Neural cell (in vitro differentiated cells): Measurements from ENCODE around the gene LAPTM5. TPM values are rescaled to one million over a fixed set of nuclear protein-coding genes. Genes with fewer than 3 reads are reported as not detected.
"Not testable (repeated sequence)": the region's sequence is repeated elsewhere in the genome, so short reads cannot be mapped to it uniquely, and the experiment has no call there.

Experiments
- H2AFZ ChIP-seq: fragments of 200-600, 300-800 bp; sonication (generic), shearing (Covaris generic); 2 replicates; pipeline ENCODE4 v1.6.0; 2014; ENCODE audit warnings: low read depth, mild to moderate bottlenecking, antibody characterized with exemption, low read length, moderate library complexity
- H3F3A ChIP-seq: fragments of 200-600 bp; shearing (Covaris generic); 2 replicates; pipeline ENCODE4 v1.6.1; 2016; ENCODE audit warnings: mild to moderate bottlenecking, moderate library complexity, mixed read lengths, antibody characterized with exemption, low read length; ENCODE audit not compliant: insufficient read depth, poor library complexity, severe bottlenecking
- H3K27ac ChIP-seq: fragments of 200-600, 300-800 bp; sonication (generic), shearing (Covaris generic); 2 replicates; pipeline ENCODE4 v1.5.1; 2014; ENCODE audit warnings: mild to moderate bottlenecking, low read length, moderate library complexity
- H3K27me3 ChIP-seq: fragments of 300-800, 200-600 bp; sonication (generic), shearing (Covaris generic); 2 replicates; pipeline ENCODE4 v1.6.0; 2014; ENCODE audit warnings: mild to moderate bottlenecking, low read depth, low read length, moderate library complexity; ENCODE audit not compliant: insufficient read depth
- H3K36me3 ChIP-seq: fragments of 300-800, 200-600 bp; sonication (generic), shearing (Covaris generic); 2 replicates; pipeline ENCODE4 v1.5.1; 2014; ENCODE audit warnings: mild to moderate bottlenecking, antibody characterized with exemption, low read length, moderate library complexity; ENCODE audit not compliant: insufficient read depth
- H3K4me2 ChIP-seq: fragments of 300-800, 200-600 bp; sonication (generic), shearing (Covaris generic); 2 replicates; pipeline ENCODE4 v1.6.0; 2014; ENCODE audit warnings: mild to moderate bottlenecking, low read length
- H3K4me3 ChIP-seq: fragments of 300-800, 200-600 bp; sonication (generic), shearing (Covaris generic); 2 replicates; pipeline ENCODE4 v1.5.1; 2014; ENCODE audit warnings: mild to moderate bottlenecking, low read length, moderate library complexity
- H3K79me2 ChIP-seq: fragments of 200-600 bp; shearing (Covaris generic); replicated peaks from 2 replicates; pipeline ENCODE4 v1.6.0; 2014; ENCODE audit warnings: mild to moderate bottlenecking, low read length, moderate library complexity; ENCODE audit not compliant: insufficient read depth
- H3K9ac ChIP-seq: fragments of 300-800, 200-600 bp; sonication (generic), shearing (Covaris generic); 2 replicates; pipeline ENCODE4 v1.6.1; 2016; ENCODE audit warnings: mild to moderate bottlenecking, low read length, mixed read lengths
- H3K9me2 ChIP-seq: fragments of 200-600 bp; shearing (Covaris generic); 2 replicates; pipeline ENCODE4 v1.6.1; 2016; ENCODE audit warnings: mild to moderate bottlenecking, low read length, mixed read lengths; ENCODE audit not compliant: insufficient read depth
- H3K9me3 ChIP-seq: fragments of 200-600, 300-800 bp; sonication (generic), shearing (Covaris generic); 2 replicates; pipeline ENCODE4 v1.6.1; 2016; ENCODE audit warnings: mild to moderate bottlenecking, mixed run types, low read length, moderate library complexity, mixed read lengths
- H4K20me1 ChIP-seq: fragments of 200-600 bp; shearing (Covaris generic); 2 replicates; pipeline ENCODE4 v1.6.1; 2016; ENCODE audit warnings: mild to moderate bottlenecking, mixed run types; ENCODE audit not compliant: insufficient read depth
- CTCF ChIP-seq: fragments of 450-650 bp; IDR thresholded peaks from 2 replicates; pipeline ENCODE4 v1.5.1; 2014; ENCODE audit warnings: antibody characterized with exemption, mild to moderate bottlenecking, moderate library complexity; ENCODE audit not compliant: poor library complexity, severe bottlenecking
- EP300 ChIP-seq: fragments of 450-650 bp; conservative IDR thresholded peaks from 2 replicates; pipeline ENCODE4 v1.6.1; 2014; ENCODE audit warnings: antibody characterized with exemption, mild to moderate bottlenecking, moderate library complexity; ENCODE audit not compliant: poor library complexity, severe bottlenecking
- EZH2 ChIP-seq: fragments of 200-600, 300-800 bp; shearing (Covaris generic), sonication (generic); IDR thresholded peaks from 2 replicates; pipeline ENCODE4 v1.6.1; 2014; ENCODE audit warnings: antibody characterized with exemption, low read length, borderline replicate concordance, mild to moderate bottlenecking; ENCODE audit not compliant: insufficient read depth, poor library complexity, severe bottlenecking
- MXI1 ChIP-seq: fragments of 450-650 bp; conservative IDR thresholded peaks from 2 replicates; pipeline ENCODE4 v1.6.1; 2014; ENCODE audit warnings: antibody characterized with exemption, mild to moderate bottlenecking; ENCODE audit not compliant: poor library complexity, severe bottlenecking
- RAD21 ChIP-seq: fragments of 450-650 bp; conservative IDR thresholded peaks from 2 replicates; pipeline ENCODE4 v1.6.1; 2014; ENCODE audit warnings: antibody characterized with exemption, mild to moderate bottlenecking, moderate library complexity
- SMC3 ChIP-seq: fragments of 450-650 bp; conservative IDR thresholded peaks from 2 replicates; pipeline ENCODE4 v1.6.1; 2014; ENCODE audit warnings: antibody characterized with exemption, mild to moderate bottlenecking, moderate library complexity; ENCODE audit not compliant: poor library complexity
- TAF1 ChIP-seq: IDR thresholded peaks from 2 replicates; pipeline ENCODE4 v1.6.1; 2012; ENCODE audit warnings: low read depth
- polyA plus RNA-seq: library from polyadenylated mRNA; depleted of rRNA; stranded (reverse); fragments of >200 nt; gene quantifications from 2 replicates; pipeline ENCODE4 v1.2.3, GENCODE V29; 2014
- TF ChIP-seq, protein P1 (sequence below): IDR thresholded peaks from 2 replicates; pipeline ENCODE4 v1.6.1; 2012; ENCODE audit warnings: borderline replicate concordance

Gene LAPTM5
- polyA plus RNA-seq, 1 donor from 2014 or later, result 0.12 TPM

- Histone ChIP-seq H3K4me3 (no peak overlapping the region), H4K20me1 (no peaks in the 10 kb centered on the region), H3K4me2 (no peak overlapping the region), H3K36me3 (no peaks in the 10 kb centered on the region), H2AFZ (no peak overlapping the region), H3F3A (no peaks in the 10 kb centered on the region), H3K9ac (no peak overlapping the region), H3K79me2 (no peaks in the 10 kb centered on the region), H3K27me3 (no peaks in the 10 kb centered on the region), H3K27ac (no peak overlapping the region), H3K9me2 (no peaks in the 10 kb centered on the region), H3K9me3 (no peaks in the 10 kb centered on the region)
- TF ChIP-seq, protein P1, sequence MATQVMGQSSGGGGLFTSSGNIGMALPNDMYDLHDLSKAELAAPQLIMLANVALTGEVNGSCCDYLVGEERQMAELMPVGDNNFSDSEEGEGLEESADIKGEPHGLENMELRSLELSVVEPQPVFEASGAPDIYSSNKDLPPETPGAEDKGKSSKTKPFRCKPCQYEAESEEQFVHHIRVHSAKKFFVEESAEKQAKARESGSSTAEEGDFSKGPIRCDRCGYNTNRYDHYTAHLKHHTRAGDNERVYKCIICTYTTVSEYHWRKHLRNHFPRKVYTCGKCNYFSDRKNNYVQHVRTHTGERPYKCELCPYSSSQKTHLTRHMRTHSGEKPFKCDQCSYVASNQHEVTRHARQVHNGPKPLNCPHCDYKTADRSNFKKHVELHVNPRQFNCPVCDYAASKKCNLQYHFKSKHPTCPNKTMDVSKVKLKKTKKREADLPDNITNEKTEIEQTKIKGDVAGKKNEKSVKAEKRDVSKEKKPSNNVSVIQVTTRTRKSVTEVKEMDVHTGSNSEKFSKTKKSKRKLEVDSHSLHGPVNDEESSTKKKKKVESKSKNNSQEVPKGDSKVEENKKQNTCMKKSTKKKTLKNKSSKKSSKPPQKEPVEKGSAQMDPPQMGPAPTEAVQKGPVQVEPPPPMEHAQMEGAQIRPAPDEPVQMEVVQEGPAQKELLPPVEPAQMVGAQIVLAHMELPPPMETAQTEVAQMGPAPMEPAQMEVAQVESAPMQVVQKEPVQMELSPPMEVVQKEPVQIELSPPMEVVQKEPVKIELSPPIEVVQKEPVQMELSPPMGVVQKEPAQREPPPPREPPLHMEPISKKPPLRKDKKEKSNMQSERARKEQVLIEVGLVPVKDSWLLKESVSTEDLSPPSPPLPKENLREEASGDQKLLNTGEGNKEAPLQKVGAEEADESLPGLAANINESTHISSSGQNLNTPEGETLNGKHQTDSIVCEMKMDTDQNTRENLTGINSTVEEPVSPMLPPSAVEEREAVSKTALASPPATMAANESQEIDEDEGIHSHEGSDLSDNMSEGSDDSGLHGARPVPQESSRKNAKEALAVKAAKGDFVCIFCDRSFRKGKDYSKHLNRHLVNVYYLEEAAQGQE, result no peak
- no peak for TF ChIP-seq TAF1
- no peak for TF ChIP-seq EZH2
- no peak for TF ChIP-seq RAD21
- no peak for TF ChIP-seq MXI1
- no peak for TF ChIP-seq SMC3
- TF ChIP-seq EP300, result no peak
- no peak for TF ChIP-seq CTCF
Measured at GRCh38 chr1:30768159-30768829, 10.7 kb upstream of the LAPTM5 start.

- not testable (repeated sequence) for H3K27ac ChIP-seq, H3K4me2 ChIP-seq, H3K79me2 ChIP-seq, H3K36me3 ChIP-seq, H3K9ac ChIP-seq, H2AFZ ChIP-seq, H4K20me1 ChIP-seq, H3K9me2 ChIP-seq, H3K27me3 ChIP-seq, H3K4me3 ChIP-seq, H3K9me3 ChIP-seq, H3F3A ChIP-seq
Measured at GRCh38 chr1:30766948-30767347, 9.4 kb upstream of the LAPTM5 start.
